HG02798 (cell line): ENCODE data around the gene ZNF23.

Experiments
- ATAC-seq: cut with Tn5 transposase; IDR thresholded peaks from one replicate; pipeline ENCODE4 v1.9.1; 2021; ENCODE audit warnings: mild to moderate bottlenecking; ENCODE audit not compliant: unreplicated experiment, poor library complexity

The ZNF23 gene

GRCh38 chr16:71428883-71429282 is 33.2 kb downstream of the ZNF23 start:
- ATAC-seq = no peak

GRCh38 chr16:71428385-71428784 is 33.7 kb downstream of the ZNF23 start:
- no peak for ATAC-seq

- ATAC-seq = no peak
Observed at GRCh38 chr16:71426880-71427615, 35.0 kb downstream of the ZNF23 start.

DNA sequence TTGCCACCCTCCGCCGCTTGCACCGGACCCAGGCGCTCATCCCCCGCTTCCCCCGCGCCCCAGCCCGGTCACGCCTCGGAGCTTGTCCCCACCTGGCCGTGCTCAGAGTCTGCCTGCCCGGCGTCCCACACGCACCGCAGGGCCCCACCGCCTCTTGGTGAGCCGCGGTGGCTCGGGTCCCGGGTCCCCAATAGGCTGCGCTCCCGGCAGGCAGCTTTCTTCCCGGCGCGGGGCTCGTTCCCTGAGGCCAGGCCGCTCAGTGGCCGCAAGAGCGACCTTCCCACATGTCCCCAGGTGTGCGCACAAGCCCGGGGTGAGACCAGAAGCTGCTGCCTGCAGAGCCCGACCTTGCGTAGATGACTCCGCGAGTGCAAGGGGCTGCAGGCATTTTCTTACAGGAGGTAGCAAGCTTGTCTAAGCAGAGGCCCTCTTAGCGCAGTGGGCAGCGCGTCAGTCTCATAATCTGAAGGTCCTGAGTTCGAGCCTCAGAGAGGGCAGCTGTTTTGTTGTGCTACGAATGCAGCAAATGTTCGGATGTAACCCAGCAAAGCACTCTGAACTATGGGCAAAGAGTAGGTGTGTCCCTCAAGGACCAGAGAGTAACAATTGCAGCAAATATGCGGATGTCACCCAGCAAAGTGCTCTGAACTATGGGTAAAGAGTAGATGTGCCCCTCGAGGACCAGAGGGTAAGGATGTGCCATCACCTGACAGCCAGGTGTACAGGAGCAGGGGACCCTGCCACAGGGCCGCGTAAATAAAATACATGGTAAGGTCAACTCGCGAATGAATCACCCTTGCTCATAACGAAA is 35.8 kb downstream of the ZNF23 start:
- no peak for ATAC-seq

GRCh38 chr16:71425746-71426068 is 36.3 kb downstream of the ZNF23 start:
- ATAC-seq = no peak

DNA sequence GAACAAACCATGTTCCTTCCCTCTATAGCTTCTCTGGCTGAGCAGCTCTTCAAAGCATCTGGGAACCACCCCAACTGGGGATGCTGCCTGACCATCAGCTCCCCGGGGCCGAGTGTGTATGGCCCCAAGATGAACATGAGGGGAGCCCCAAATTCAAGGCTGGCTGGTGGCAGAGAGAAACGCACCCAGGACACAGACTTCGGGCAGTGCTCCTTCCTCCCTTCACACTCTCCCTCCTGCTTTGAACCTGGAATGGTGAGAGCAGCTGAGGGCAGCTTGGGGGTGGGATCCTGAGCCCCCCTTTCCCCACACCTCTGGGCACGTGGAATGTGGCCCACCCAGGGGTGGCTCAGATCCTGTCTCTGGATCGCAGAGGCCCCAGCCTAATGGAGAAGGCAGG is 37.4 kb downstream of the ZNF23 start:
- no peak for ATAC-seq

- no peak for ATAC-seq
Observed at GRCh38 chr16:71423865-71424264, 38.2 kb downstream of the ZNF23 start.

GRCh38 chr16:71423016-71423415 is 39.0 kb downstream of the ZNF23 start:
- no peak for ATAC-seq

GRCh38 chr16:71421911-71422310 is 40.1 kb downstream of the ZNF23 start:
- peak; percentile 47 for ATAC-seq

DNA sequence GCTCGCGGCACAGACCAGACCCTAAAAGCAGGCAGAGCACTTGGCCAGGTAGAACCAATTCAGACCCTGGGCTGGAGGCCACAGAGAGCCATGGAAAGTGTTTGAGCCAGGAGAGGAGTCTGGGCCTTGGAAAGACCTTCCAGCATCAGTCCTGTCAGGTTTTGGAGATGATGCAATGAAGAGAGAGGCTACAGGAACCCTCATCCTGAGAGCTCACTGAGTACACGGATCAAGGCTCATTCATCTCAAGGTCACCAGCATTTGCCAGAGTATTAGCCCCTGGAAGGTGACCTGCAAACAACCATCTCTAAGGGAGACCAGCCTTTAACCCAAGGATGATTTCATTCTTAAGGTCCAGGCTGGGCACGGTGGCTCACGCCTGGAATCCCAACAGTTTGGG is 48.0 kb downstream of the ZNF23 start:
- no peak for ATAC-seq

DNA sequence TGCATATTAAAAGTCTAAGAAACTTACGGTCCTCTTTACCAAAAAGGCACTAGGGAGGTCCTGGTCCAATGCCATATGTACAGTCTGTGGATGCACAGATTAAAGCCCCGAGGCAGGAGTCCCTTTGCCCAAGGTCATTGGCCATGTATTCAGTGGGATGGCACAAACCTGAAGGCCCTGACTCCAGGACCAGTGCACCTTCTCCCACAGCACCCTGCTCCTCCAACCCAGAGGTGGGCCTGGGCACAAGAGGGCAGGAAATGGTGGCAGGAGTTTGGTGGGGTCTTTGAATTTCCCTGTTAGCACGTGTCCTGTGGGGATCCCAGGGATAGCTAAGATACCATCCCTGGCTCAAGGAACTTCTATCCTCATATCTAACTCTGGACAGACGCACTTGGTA is 48.7 kb downstream of the ZNF23 start:
- no peak for ATAC-seq

- peak; percentile 53 for ATAC-seq
Observed at GRCh38 chr16:71412270-71413160, 49.5 kb downstream of the ZNF23 start.

DNA sequence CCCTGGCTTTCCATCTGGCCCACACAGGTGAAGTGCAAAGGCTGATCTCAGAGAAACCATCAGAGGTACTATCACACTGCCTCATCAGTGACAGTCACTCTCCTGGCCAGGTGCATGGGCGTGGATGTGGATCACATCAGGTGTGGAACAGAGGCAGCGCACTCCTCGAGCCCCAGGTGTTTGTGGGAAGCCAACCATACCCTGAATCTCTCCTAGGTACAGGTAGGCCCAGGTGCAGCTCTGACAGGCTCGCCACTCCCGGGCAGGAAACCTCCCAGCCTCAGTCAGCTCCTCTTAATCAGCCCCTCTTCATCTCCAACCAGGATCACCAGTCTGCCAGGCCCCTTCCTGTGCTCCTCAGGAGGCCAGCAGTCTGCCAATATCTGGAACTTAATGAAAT is 51.9 kb downstream of the ZNF23 start:
- ATAC-seq = no peak

DNA sequence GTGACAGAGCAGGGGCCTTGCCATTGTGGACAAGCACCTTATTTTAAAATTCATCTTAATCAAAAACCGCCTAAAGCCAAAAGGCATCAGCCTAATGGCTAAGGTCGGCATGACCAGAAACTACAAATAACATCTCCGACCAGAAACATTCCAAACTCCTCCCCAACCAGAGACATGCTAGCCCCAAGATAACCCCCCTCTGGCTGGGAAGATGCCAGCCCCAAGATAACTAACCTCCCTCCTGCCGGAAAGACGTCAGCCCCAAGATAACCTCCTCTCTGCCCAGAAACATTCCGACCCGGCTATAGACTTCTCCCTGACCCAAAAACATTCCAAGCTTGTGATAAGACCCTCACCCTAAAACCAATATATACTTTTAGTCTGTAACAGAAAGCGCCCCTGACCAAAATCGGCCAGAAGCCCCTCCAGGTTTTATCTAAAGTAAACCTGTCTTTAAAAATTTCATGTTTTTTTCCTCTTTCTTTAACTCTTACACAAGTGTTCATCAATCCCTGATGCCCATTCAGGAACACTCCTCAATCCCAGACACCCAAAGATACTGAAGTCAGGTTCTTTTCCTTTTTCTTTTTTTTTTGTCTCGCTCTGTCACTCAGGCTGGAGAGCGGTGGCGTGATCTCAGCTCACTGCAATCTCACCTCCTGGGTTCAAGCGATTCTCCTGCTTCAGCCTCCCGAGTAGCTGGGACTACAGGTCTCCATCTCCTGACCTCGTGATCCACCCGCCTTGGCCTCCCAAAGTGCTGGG is 52.9 kb downstream of the ZNF23 start:
- ATAC-seq = no peak

DNA sequence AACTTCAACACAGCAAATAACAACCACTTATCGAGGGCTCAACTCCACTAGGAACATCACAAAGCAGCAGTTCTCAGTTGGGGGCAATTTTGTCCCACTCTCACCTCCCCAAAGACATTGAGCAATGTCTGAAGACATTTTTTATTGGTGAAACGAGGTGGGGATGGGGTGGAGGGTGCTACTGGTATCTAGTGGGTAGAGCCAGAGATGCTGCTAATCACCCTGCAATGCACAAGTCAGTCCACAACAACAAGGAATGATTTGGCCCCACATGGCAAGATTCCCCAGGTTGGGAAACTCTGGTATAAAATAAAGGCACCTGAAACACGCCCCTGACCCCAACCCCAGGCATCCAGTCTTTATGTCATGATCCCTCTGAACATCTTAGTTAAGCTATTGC is 53.5 kb downstream of the ZNF23 start:
- ATAC-seq = no peak

DNA sequence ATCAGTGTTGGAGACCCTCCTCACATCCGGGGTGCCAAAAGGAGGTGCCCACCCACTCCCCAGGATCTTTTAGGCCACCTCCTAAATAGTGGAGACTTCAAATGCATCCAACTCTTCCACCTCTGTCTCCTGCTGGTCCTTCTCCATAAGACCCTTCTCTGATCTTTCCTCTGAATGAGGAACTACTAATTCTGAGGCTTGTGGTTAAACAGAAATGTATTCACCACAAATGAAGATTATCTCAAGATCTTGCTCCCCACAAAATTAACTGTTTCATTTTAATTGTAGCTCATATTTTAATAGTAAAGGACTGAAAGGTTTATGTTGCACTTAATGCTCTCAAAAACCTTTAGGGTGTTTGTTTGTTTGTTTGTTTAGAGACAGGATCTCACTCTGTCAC is 54.3 kb downstream of the ZNF23 start:
- ATAC-seq = no peak

- no peak for ATAC-seq
Observed at GRCh38 chr16:71406724-71407123, 55.3 kb downstream of the ZNF23 start.

DNA sequence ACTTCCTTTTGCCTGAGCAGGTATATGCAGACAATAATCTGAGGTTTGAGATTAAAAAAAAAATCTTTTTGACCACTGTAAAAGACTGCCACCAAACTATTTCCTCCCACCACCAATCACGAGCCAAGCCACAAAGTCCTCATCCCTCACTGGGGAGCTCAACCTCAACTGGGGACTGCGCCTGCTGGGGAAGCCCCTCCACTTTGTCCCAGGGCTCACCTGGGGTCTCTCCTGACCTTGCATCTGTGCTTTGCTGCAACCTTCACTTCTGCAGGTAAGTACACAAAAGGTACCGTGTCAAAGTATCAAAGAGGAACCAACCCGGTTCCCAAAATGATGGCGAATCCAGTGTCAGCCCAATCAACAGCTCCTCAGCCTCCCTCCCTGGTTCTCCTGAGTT is 55.7 kb downstream of the ZNF23 start:
- no peak for ATAC-seq

GRCh38 chr16:71404364-71404763 is 57.7 kb downstream of the ZNF23 start:
- ATAC-seq = no peak

DNA sequence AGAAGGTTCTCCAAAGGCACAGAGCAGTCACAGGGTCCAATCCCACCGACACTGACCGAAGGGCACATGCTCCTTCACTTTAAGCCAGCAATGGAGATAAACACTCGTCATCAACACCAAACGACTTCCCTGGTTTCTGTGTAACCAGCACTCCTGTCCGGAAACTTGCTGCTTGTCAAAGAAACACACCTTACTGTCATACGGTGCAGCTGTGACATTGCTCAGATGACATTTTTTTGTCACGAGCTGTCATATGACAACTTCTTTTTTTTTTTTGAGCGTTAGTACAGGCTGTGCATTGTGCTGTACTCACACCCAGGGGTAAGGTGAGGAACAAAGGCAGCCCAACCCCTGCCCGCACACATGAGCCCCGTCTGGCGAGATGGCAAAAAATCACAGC is 59.4 kb downstream of the ZNF23 start:
- no peak for ATAC-seq
